Measurements from ENCODE around the gene ZNF555. TPM values are rescaled to one million over a fixed set of nuclear protein-coding genes. Genes with fewer than 3 reads are reported as not detected.
"Not testable (repeated sequence)": the region's sequence is repeated elsewhere in the genome, so short reads cannot be mapped to it uniquely, and the experiment has no call there.

Gene ZNF555
- total RNA-seq, 1 donor from 2014 or later, result 7.7 TPM

- no peaks in the 10 kb centered on the region for H3K9me3 ChIP-seq
- H3K27ac ChIP-seq, result no peak overlapping the region
- ATAC-seq (no peak), DNase-seq (no peak)
- no peaks in the 10 kb centered on the region for H3K36me3 ChIP-seq
- H3K4me3 ChIP-seq, result no peak overlapping the region
- intact Hi-C loops (cut with DNase I), result no loop called here
- no peaks in the 10 kb centered on the region for H3K27me3 ChIP-seq (ENCODE audit: low read depth)
- no peak for TF ChIP-seq CTCF (IDR thresholded peaks at IDR 0.05)
- no peaks in the 10 kb centered on the region for H3K4me1 ChIP-seq
Measured at GRCh38 chr19:2869618-2870017, 28.3 kb downstream of the ZNF555 start.

GRCh38 chr19:2872175-2872574 lies 30.9 kb downstream of the ZNF555 start:
- H3K4me3 ChIP-seq; H3K36me3 ChIP-seq; H3K4me1 ChIP-seq; H3K27ac ChIP-seq; DNase-seq; ATAC-seq; intact Hi-C loops (cut with DNase I); H3K27me3 ChIP-seq (ENCODE audit: low read depth); H3K9me3 ChIP-seq: not testable (repeated sequence)

- ATAC-seq, result no peak
- no peaks in the 10 kb centered on the region for H3K4me1 ChIP-seq
- no peak for DNase-seq
- H3K27me3 ChIP-seq (ENCODE audit: low read depth), result no peaks in the 10 kb centered on the region
- H3K4me3 ChIP-seq, result no peak overlapping the region
- intact Hi-C loops (cut with DNase I), result no loop called here
- no peak for TF ChIP-seq CTCF (IDR thresholded peaks at IDR 0.05)
- H3K9me3 ChIP-seq, result peaks cover 29% of the 10 kb centered on the region
- H3K36me3 ChIP-seq, result no peaks in the 10 kb centered on the region
- H3K27ac ChIP-seq, result no peak overlapping the region
Measured at GRCh38 chr19:2877398-2878331, 36.4 kb downstream of the ZNF555 start.

GRCh38 chr19:2883686-2884439 lies 42.6 kb downstream of the ZNF555 start:
- DNase-seq, result no peak
- no peak for ATAC-seq

GRCh38 chr19:2885736-2886135 lies 44.5 kb downstream of the ZNF555 start:
- no peak overlapping the region for H3K4me3 ChIP-seq
- peaks cover 9% of the 10 kb centered on the region for H3K4me1 ChIP-seq
- DNase-seq, result no peak
- intact Hi-C loops (cut with DNase I), result no loop called here
- no peak for TF ChIP-seq CTCF (IDR thresholded peaks at IDR 0.05)
- H3K36me3 ChIP-seq, result no peaks in the 10 kb centered on the region
- no peak overlapping the region for H3K27ac ChIP-seq
- no peaks in the 10 kb centered on the region for H3K9me3 ChIP-seq
- H3K27me3 ChIP-seq (ENCODE audit: low read depth), result no peaks in the 10 kb centered on the region
- no peak for ATAC-seq

More at GRCh38 chr19:2883686-2884439, 42.6 kb downstream of the ZNF555 start:
- Histone ChIP-seq H3K4me1 (peaks cover 9% of the 10 kb centered on the region), H3K4me3 (no peak overlapping the region), H3K9me3 (peaks cover 4% of the 10 kb centered on the region), H3K27me3 (ENCODE audit: low read depth) (no peaks in the 10 kb centered on the region), H3K36me3 (no peaks in the 10 kb centered on the region), H3K27ac (no peak overlapping the region)
- no peak for TF ChIP-seq CTCF (IDR thresholded peaks at IDR 0.05)
- intact Hi-C loops (cut with DNase I), result no loop called here

All from lower lobe of right lung (tissue), 2 donors.